SKM-1 (cell line): ENCODE measurements around the gene PCBP4.
"Not testable (repeated sequence)": the region's sequence is repeated elsewhere in the genome, so short reads cannot be mapped to it uniquely, and the experiment has no call there.

Source experiments
- DNase-seq: peaks from one replicate; lab custom pipeline; 2025; ENCODE audit not compliant: unreplicated experiment; lab: John Stamatoyannopoulos, UW

PCBP4 gene

DNA sequence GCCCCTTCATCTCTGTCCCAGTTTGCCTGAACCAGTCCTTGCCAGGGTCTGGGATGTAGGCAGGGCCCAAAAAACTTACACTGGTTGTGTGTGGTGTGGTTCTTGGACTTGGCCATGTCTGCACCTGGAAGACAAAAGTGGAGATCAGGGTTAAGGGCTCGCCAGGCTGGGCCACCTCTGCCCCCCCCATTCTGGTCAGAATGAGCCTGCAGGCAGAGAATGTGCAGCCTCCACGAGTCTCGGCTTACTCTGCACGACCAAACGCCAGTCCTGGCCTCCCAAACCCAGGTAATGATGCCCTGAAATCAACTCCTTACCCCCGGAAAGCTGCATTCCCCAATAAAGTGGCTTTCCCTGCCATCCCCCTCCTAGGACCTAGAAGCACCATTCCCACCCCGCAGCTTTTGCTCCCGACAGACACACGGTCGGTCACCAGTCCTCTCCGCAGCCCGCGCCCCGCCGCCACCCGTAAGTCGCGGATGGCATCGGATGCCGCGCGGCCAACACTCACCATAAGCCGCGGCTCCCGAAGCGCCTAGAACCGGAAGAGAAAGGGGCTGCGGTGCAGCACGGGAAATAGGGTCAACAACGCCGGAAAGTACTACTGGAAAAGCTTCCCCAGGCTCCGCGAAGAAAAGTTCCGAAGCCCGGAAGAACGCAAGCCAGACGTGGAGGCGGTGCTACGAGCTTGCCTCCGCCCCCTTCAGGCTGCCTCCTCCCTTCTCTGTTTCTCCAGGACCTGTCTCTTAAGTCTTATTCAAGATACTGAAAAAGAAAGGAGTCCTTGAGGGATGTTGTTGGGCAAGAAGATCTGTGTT, 28.3 kb upstream of the PCBP4 start, which contains the start of gene RPL29:
Gene RPL29 (minus strand): TSS at position 550 of the 818 bp plus-strand sequence. CDS start 434 bp downstream, at position 116.
- peak; percentile 96 for DNase-seq

DNA sequence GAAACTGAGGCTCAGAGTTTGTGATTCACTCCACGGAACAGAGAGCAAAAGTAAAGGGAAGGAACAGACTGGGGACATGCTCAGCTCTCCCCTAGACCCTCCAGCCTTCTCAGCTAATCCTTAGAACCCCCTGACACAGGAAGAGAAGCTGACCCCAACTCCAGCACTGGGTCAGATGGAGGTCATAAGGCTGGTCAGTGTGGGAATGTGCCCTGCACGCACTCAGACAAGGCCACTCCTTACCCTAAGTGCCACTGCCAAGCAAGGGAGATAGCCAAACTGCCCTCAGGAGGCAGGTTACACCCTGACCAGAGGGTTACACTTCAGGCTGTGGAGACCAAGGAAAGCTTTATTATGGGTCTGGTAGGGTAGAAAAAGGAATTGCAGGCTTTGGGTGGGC, 27.3 kb upstream of the PCBP4 start:
- no peak for DNase-seq

DNA sequence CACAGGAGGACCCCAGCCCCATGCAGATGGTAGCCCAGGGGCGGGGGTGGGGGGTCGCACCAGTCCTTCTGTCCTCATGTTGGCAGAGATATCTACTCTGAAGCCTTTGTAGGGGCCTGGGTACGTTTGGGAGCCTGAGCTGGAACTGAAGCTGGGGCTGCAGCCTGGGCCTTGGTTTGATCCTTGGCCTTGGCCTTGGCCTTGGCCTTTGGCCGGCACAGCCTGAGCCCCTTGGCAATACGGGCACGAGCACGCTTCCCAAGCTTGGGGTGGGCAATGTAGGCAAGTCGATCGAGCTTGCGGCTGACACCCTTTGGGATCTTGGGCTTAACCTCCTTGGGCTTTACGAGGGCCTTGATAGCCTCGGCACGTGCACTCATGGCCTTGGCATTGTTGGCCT, 26.4 kb upstream of the PCBP4 start:
- DNase-seq = not testable (repeated sequence)

DNA sequence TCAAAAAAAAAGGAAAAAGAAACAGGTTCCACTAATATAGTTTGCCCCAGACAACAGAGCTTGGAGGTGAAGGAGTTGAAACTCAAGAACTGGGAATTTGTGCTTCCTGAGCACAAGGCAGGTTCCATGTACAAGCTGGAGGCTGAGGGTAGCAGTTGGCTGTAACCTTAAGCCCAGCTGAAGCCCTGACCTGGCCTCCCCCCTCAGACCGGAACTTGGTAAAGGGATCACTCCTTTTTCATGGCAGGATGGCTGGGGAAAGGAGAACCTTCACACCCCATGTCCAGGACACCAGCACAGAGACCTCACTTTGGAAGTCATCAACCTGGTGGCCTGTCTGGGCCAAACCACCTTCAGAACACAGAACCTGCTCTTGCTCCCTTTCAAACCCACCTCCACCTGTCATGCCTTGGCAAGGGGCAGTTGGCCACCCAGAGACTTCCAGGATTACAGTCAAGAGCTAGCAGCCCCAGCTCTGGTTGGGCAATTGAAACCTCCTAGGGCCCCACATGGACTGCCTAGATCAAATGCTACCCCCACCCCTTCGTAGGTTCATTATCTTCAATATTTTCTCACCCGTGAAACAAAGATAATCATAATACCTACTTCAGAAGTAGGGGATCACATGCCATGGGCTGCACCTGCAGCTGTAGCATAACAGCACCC, 24.9 kb upstream of the PCBP4 start:
- no peak for DNase-seq

DNA sequence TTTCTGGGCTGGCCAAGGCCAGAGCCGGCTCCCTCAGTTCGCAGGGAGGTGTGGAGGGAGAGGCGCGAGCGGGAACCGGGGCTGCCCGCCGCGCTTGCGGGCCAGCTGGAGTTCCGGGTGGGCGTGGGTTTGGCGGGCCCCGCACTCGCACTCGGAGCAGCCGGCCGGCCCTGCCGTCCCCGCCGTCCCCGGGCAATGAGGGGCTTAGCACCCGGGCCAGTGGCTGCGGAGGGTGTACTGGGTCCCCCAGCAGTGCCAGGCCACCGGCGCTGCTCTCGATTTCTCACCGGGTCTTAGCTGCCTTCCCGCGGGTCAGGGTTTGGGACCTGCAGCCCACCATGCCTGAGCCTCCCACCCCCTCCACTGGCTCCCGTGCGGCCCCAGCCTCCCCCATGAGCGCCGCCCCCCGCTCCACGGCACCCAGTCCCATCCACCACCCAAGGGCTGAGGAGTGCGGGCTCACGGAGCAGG, 23.3 kb upstream of the PCBP4 start:
- DNase-seq = not testable (repeated sequence)

DNA sequence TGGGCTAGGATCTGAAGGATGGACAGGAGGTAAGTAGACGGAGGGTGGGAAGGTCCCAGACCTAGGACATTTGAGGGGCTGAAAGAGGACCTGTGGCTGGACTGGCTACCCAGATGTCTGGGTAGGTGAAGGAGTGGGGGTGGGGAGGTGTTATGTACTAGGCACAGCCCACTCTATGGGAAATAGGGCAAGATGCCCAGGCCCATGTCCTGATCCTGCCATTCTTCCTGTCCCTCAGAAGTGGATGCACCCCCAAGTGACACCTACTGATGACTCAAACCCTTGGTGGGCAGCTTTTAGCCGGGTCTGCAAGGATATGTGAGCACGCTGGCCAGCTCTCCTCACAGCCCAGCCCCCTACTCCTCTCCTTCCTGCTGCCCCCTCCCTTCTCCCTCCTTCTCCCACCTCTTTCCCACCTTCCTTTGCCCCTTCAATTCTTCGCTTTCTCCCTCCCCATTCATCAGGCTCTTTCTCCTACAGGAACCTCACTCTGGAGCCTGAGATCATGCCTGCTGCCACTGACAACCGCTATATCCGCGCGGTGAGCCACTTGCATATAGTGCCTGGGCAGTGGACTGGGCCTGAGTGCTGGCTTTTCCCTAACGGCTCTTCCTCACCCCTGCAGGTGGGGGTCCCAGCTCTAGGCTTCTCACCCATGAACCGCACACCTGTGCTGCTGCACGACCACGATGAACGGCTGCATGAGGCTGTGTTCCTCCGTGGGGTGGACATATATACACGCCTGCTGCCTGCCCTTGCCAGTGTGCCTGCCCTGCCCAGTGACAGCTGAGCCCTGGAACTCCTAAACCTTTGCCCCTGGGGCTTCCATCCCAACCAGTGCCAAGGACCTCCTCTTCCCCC, 21.3 kb upstream of the PCBP4 start:
- no peak for DNase-seq

DNA sequence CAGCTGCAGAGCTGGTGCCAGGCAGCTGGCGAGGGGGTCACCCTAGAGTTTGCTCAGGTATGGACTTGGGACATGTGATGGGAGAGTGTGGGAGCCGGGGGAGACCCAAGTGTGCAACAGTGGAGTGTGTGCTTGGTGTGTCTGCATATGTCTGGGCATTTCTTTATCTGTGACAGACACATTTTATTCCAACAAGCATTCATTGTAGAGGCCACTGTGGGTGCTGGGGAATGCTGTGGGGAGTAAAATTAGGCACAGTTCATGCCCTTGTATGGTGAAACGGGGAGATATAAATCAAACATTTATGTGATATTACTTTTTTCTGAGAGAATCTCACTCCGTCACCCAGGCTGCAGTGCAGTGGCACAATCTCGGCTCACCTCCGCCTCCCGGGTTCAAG, 20.3 kb upstream of the PCBP4 start:
- DNase-seq = no peak

DNA sequence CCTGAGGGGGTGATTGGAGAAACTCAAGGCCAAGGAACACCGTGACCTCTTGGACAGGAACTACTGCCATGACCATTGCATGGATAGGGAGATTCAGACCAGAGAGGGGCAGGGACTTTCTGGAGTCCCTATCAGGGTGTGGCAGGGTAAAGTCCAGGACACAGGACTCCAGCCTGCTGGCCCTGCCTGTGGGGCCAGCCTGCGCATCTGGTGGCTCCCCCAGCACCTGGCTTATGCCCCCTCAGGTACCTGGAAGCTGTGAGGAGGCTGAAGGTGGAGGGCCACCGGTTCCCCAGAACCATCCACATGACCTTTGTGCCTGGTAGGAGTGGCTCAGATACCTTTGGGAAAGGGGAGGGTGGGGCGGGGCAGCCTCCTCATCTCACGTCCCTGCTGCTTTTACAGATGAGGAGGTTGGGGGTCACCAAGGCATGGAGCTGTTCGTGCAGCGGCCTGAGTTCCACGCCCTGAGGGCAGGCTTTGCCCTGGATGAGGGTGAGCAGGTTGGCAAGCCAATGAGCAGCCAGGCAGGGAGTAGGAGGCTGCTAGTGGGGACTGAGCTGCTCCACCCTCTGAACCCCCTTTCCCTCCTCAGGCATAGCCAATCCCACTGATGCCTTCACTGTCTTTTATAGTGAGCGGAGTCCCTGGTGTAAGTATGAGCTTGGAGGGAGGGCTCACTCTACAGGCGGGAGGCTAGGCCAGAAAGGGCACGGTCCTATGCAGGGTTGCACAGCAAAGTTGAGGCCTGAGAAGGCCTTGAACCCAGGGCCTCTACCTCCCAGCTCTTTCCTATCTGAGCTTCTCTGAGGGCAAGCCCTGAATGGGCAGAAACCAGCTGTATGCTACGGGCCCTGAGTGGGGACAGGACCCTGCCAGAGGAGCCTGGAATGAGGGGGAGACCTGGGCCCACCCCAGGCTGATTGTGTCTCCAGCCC, 19.0 kb upstream of the PCBP4 start:
- no peak for DNase-seq

DNA sequence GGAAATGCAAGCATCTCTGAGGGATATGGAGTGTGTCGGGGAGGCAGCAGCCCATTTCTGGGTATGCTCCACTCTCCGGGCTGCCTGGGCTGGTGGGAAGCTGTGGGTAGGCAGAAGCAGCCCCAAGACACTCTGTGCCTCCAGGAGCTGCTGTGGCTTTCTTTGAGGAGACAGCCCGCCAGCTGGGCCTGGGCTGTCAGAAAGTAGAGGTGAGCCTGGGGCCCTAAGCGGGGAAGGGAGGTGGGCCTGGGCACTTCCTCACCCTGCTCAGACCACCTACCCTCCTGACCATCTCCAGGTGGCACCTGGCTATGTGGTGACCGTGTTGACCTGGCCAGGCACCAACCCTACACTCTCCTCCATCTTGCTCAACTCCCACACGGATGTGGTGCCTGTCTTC, 17.8 kb upstream of the PCBP4 start:
- no peak for DNase-seq

DNA sequence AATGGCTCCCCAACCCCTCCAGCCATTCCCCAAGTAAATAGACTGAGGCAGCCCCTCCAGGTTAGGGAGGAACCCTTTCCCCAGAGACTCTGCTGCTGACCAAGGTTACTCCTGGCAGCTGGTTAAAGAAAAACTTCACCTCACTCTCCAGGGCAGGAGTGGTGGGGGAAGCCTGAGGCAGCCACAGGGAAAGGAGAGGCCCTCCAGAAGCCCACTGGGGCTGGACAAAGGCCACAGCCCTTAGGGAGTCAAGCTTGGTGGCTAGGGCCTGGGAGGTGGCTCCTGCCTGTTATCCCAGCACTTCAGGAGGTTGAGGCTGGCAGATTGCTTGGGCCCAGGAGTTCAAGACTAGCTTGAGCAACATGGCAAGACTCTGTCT, 17.0 kb upstream of the PCBP4 start:
- DNase-seq = no peak

DNA sequence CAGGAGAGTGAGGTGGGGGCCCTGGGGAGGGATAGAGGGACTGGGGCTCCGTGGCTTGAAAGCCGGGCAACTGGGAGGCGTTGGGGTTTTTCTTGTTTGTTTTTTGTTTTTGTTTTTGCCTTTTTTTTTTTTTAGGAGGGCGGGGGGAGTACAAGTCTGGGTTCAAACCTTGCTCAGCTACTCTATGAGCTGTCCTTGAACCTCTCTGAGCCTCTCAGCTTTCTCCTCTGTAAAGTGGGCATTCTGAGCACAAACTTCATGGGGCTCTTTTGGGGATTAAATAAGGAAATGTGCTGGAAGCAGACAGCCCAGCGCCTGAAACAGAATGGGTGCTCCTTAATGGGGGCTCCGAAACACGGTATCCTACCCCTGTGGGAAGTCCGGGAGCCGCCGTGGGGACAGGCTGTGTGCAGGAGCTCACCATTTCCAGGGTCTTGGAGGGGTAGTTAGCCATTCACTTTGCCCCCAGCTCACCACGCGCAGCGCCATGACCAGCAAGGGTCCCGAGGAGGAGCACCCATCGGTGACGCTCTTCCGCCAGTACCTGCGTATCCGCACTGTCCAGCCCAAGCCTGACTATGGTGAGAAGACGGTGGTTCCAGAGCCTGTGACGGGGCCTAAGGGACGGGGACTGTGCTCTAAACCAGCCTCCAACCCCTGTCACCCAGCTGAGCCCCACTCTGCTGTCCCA, 16.5 kb upstream of the PCBP4 start:
- DNase-seq = no peak

DNA sequence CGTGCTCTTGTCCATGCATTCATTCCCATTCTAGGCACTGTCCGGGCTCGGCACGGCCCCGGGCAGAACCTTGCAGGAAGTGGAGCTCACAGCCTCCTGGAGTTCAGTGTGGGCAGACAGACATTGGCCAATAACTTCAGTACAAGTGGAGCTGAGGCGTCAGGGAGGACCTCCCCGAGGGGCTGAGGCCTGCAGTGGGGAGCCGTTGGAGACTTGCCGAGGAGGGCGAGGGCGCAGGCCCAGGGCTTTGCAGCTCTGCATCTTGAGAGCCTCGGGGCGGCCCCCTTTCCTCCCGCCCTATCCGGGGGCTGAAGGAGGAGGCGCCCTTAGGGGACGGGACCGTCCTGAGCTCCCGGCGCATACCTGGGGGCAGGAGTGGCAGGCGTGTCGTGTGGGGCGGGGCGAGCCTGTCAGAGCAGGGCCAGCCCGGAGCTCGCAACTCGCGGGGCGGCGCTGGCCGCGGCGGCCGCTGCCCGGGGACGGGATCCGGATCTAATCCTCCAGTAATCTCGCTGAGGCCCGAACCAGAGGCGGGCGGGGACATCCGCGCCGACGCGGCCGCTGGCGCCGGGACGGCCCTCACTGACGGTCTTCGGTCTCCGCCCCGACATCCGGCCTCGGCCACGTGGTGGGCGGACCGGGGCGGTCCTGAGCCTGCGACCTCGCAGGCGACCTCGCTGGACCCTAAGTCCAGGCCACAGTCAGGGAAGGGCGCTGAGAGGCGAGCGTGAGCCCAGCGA, 15.8 kb upstream of the PCBP4 start, which contains the start of gene ACY1:
Gene ACY1 (plus strand): TSS at position 698 of the 740 bp plus-strand sequence. CDS start 530 bp downstream, outside the sequence.
- DNase-seq = peak; percentile 55

DNA sequence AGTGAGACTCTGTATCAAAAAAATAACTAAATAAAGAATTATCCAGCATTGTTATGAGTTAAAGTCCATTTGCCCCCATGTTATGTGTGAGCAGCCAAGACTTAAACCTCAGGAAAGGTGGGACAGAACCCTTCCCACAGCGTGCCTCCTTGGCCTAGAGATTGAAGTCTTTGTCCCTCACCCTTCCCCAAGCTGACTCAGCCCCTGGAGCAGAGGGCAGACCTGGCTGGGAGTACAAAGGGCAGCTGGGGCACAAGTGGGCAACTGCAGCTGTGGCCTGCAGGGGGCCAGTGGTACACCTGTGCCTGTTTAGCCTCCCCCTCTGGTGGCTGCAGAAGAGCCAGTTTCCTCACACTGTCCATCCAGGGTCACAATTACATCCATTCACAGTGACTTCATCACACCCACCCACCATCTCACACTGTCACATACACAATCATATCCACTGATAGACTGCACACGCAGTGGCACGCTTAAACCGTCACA, 15.1 kb upstream of the PCBP4 start:
- no peak for DNase-seq

DNA sequence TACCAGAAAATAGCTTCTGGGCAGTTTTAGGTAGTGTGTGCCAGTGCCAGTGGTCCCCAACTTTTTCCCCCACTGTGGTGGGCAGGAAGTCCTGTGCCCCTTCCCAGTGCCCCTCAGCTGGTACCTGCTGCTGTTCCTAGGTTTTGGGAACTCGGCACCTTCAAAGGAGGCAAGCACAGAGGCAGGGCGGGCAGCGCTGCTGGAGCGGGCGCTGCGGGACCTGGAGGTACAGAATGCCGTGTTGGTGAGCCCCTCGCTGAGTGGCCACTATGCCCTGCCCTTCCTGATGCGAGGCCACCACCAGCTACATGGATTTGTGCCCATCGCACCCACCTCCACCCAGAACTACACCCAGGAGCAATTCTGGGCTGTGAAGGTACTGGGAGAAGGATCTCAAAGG, 13.0 kb upstream of the PCBP4 start:
- DNase-seq = no peak

DNA sequence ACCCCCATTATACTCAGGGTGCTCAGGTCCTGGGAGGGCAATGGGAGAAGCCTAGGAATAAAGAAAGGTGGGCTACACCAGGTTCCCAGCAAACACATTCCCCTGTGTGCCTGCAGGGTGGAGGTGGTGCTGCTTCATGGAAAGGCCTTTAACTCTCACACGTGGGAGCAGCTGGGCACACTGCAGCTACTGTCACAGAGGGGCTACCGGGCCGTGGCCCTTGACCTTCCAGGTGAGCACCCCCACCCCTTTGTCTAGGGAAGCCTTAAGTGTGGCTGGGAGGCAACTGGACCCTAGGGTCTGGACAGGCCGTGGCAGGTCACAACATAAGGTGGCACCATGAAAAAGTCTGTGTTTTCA, 10.9 kb upstream of the PCBP4 start:
- DNase-seq = no peak

DNA sequence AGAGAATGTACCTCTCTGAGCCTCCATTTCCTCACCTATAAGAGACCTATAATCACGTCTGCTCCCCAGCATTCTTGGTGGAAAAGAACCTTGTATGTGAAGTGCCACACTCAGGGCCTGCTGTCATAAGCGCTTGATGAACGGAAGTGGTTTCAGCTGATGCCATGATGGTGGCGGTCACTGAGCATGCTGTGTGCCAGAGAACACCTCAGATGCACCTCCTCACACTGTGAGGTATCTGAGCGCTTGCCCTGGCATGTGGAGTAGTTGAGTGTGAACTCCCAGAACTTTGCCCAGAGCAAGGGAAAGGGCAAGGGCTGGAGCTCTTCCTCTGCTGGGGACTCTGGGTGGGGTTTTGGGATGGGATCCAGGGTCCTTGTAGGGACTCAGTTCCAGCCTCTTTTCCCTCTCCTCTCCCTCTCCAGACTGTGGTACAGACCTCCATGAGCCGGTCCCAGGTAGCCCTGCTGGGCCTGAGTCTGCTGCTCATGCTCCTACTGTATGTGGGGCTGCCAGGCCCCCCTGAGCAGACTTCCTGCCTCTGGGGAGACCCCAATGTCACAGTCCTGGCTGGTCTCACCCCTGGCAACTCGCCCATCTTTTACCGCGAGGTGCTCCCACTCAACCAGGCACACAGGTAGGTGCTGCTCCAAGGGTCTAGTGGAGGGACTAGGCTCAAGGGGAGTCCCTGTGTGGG, 10.3 kb upstream of the PCBP4 start:
- no peak for DNase-seq

DNA sequence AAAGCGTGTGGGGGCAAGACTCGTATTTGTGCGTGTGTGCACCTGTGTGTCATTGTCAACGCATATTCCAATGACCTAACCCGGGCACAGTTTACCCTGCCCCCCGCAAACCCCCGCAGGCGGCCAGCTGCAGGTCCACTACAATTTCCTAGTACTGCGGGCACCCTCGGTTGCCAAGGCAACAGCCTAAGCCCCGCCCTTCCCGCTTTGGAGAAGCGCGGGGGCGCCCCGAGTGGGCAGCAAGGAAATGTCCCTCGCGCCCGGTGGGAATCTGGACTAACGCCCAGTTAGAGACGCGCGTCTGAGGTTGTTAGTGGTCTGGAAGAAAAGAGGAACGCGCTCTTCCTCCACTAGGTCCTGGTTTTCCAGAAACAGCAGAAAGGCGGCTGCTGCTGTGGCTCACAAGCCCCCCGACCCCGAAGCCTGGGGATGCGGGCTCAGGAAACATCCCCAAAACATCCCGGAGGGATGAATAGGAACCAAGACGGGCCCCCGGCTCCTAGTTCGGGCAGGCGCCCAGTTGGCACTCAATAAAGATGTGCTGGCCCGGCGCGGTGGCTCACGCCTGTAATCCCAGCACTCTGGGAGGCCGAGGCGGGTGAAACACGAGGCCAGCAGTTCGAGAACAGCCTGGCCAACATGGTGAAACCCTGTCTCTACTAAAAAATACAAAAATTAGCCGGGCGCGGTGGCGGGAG, 8.7 kb upstream of the PCBP4 start:
- DNase-seq = no peak
